HG03280 (cell line): ENCODE results near the gene FTCD.
"Not testable (repeated sequence)": the region's sequence is repeated elsewhere in the genome, so short reads cannot be mapped to it uniquely, and the experiment has no call there.

Experiments used
- ATAC-seq: cut with Tn5 transposase; IDR thresholded peaks from one replicate; pipeline ENCODE4 v1.9.1; 2021; ENCODE audit warnings: mild to moderate bottlenecking, moderate library complexity; ENCODE audit not compliant: unreplicated experiment

The FTCD gene

GRCh38 chr21:46113497-46114176 is 41.7 kb downstream of the FTCD start:
- ATAC-seq: no peak

- no peak for ATAC-seq
Measured at GRCh38 chr21:46112725-46113215, 42.6 kb downstream of the FTCD start.

DNA sequence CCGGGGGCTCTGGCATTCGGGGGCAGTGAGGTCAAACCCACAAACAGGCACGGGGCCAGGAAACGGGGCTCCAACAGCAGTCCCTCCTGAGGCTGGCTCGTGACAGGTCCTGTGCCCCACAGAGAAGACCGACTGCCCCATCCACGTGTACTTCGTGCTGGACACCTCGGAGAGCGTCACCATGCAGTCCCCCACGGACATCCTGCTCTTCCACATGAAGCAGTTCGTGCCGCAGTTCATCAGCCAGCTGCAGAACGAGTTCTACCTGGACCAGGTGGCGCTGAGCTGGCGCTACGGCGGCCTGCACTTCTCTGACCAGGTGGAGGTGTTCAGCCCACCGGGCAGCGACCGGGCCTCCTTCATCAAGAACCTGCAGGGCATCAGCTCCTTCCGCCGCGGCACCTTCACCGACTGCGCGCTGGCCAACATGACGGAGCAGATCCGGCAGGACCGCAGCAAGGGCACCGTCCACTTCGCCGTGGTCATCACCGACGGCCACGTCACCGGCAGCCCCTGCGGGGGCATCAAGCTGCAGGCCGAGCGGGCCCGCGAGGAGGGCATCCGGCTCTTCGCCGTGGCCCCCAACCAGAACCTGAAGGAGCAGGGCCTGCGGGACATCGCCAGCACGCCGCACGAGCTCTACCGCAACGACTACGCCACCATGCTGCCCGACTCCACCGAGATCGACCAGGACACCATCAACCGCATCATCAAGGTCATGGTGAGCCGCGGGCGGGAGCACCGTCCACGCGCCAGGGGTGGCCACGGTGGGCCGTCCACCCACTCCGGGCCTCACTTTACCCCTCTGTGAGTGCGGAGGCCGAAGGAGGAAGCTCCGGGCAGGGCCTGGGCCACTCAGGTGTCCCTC is 43.3 kb downstream of the FTCD start:
- ATAC-seq: no peak

DNA sequence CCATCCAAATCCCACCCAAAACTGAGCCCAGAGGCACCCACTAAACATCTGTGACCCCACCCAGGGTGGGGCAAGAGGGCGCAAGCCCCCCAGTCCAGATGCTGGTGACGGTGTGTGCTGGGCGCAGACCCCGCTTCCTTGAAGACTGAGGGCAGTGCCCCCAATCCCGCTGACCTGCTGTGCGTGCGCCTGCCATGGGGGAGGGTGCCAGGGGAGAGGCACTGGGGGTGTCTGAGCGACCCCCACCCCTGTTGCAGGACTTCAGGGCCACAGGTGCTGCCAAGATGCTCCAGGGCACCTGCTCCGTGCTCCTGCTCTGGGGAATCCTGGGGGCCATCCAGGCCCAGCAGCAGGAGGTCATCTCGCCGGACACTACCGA is 44.2 kb downstream of the FTCD start:
- ATAC-seq: no peak

- no peak for ATAC-seq
Measured at GRCh38 chr21:46110499-46111192, 44.7 kb downstream of the FTCD start.

DNA sequence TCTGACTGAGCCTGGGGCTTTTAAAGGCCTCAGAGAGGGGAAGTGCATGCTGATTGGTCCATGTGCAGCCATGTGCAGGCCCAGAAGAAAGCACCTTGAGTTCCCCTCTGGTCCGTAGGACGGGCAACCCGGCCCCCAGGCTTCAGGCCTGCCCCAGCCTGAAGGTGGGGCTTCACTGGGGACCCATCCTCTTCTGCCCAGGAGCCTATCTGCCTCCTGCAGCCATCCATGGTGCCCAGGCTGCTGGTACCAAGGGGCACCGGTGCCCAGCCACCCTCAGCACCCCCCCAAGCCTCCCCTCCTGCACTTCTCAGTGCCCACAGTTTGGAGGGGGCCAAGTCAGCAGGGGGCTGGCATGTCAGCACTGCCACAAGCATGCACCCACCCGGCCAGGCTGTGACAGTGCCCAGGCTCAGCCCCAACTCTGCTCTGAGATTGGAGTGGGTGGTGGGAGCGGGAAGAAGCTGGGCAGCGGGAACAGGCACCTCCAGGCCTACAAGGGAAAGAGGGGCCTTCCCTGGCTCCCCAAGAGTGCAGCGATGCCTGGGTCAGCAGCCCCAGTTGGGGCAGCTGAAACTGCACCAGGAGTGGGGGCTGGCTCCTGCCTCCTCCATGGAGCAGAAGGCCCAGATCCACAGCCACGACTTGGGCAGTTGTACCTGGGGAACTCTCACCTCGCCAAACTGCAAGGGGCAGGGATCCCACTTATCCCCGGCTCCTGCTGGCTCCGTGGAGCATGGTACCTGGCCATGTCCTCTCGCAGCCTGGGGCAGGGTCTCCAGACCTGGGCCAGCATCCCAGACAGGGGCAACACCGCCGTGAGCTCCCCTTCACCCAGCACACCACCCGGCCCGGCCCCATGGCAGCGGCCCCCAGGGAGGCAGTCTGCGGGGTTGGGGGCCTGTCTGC is 45.8 kb downstream of the FTCD start:
- no peak for ATAC-seq

DNA sequence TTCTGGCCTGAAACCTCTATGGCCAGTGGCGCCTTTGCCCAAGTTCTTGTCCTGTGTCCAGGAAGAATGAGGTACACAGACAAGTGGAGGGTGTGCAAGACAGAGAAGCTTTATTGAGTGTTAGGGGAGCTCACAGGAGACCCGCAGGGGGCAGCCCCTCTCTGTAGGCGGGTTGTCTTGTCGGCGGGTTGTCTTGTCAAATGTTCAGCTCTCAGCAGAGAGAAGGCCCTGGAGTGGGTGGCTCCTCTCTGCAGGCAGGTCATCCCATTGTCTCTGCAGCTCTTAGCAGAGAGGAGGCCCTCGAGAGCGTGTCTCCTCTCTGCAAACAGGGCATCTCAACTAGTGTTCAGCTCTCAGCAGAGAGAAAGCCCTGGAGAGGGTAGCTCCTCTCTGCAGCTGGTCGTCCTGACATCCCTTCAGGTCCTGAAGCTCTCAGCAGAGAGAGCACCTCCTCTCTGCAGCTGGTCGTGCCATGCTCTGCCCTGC is 46.5 kb downstream of the FTCD start:
- ATAC-seq: no peak

GRCh38 chr21:46107376-46107775 is 48.0 kb downstream of the FTCD start:
- not testable (repeated sequence) for ATAC-seq

DNA sequence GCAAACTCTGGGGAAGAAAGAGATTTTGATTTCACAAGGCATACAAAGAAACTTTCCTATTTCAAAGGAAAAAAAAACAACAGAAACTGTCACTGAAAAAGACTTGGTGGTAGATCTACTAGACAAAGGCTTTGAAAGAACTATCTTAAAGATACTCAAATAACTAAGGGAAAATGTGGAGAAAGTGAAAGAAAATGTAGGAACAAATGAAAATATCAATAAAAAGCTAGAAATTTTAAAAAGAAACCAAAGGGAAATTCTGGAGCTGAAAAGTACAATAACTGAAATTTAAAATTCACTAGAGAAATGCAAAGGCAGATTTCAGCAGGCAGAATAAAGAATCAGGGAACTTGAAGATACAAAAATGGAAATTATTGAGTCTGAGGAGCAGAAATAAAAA is 51.3 kb downstream of the FTCD start:
- ATAC-seq: no peak

GRCh38 chr21:46100906-46101305 is 54.5 kb downstream of the FTCD start:
- ATAC-seq: no peak

DNA sequence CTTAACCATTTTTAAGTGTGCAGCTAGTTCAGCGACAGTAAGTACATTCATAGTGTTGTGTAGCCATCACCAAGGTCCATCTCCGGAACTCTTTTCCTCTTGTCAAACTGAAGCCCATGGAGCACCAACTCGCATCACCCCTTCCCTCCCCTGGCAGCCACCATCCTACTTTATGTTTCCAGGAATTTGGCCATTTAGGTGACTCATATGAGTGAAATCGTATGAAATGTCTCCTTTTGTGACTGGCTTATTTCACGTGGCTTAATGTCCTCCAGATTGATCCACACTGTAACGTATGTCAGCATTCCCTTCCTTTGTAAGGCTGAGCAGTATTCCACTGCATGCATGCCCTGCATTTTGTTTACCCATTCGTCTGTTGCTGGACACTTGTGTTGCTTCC is 55.0 kb downstream of the FTCD start:
- no peak for ATAC-seq

DNA sequence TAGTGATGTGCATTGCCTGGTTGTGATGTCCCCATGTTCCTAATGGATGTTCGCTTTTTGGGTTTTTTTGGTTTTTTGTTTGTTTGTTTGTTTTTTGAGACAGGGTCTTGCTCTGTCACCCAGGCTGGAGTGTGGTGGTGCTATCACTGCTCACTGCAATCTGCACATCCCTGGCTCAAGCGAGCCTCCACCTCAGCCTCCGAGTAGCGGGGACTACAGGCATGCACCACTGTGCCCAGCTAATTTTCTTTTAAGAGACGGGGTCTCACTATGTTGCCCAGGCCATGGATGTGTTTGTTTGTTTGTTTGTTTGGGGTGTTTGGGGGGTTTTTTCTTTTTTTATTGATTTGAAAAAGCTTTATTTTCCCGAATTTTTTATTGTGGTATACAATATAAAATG is 55.4 kb downstream of the FTCD start:
- no peak for ATAC-seq

DNA sequence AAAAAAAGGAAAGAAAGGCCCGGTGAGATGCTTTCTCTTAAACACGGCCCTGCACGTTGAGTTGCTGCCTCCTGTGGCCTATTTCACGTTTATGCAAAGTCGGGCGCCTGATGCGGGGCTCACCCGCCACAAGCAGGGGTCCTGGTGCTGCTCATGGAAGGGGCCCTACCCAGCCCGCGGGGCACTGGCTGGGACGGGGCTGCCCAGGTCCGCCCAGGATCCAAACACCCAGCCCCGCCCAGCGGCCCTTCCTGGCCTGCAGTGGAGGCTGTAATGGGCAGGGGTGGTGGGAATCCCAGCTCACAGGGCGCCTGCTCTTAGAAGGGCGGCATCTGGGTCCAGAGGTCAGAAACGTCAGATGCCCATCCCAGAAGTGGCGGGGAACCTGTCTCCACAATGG is 55.9 kb downstream of the FTCD start:
- no peak for ATAC-seq

DNA sequence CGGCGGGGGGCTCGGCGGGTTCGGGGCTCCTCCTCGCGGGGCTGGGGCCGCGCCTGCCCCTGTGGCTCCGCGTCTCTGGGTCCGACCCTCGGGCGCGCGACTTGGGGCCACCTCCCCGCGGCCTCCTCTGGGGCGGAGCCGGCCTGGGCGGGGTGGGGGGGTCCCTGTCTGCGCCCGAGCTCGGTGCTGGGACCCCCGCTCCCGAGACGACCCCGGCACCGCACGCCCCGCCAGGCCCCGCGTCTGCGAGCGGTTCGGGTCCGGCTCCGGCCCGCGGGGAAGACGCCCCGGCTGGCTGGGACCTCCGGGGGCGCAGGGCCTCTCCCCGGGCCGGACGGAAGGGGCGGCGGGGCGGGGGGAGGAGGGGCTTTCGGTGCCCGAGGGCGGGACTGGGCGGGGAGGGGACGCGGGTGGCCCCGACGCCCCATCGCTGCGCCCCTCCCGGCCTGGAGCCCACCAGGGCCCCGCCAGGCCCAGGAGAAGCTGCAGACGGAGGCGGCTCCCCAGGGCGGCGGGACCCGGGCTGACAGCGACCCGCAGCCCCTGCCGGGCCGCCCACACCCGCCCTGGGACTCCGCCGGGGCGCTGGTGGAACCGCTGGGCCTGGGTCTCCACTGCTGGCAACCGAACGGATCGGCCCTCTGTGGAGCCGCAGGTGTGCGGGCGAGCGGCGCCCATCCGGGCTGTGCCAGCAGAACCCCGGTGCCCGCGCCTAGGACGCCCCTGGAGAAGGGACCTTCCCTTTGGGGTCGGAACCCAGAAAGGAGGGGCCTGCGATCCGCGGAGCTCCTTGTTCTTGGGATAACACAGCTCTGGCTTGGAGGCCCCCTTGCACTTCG is 56.9 kb downstream of the FTCD start:
- ATAC-seq: no peak

DNA sequence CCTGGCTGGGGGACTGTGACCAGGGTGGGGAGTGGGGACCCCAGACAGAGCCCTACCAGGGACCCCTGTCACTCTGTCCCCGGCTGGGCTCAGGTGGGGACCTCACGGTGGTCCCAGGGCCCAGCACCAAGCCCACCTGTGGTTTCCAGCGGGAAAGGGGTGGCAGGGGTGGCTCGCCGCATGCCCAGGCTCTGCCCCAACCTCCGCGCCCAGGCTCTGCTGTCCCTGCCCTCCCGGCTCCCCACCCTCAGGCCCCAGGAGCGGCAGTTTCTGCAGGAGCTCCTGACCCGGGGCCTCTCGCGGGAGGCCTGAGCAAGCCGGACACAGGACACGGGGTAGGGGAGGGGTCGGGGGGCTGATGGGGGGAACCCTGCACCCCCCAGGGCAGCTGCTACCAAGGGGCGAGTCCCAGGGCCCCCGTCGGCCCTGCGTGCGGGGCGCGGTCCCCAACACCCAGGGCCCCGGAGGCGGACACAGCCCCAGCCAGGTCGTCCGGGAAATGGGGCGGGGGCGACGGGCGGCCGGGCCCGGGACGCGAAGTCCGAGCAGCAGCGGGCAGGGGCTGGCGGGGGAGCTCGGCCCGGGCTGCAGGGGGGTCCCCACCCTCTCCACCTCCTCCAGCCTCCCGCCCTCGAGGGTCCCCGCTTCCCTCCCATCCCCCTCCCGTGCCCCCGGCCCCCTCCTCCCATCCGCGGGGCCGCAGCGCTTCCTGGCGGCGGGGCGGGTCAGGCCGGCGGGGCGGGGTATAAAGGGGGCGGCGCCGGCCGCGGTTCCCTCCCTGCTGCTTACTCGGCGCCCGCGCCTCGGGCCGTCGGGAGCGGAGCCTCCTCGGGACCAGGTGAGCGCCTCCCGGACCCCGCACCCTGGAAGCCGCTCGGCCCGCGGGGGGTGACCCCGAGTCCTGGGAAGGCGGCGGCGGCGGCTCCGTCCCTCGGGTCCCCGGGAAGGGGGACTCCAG is 57.8 kb downstream of the FTCD start, which contains the start of gene COL6A2:
COL6A2 (plus strand) TSS at position 777 of the 958 bp plus-strand sequence.
- no peak for ATAC-seq

DNA sequence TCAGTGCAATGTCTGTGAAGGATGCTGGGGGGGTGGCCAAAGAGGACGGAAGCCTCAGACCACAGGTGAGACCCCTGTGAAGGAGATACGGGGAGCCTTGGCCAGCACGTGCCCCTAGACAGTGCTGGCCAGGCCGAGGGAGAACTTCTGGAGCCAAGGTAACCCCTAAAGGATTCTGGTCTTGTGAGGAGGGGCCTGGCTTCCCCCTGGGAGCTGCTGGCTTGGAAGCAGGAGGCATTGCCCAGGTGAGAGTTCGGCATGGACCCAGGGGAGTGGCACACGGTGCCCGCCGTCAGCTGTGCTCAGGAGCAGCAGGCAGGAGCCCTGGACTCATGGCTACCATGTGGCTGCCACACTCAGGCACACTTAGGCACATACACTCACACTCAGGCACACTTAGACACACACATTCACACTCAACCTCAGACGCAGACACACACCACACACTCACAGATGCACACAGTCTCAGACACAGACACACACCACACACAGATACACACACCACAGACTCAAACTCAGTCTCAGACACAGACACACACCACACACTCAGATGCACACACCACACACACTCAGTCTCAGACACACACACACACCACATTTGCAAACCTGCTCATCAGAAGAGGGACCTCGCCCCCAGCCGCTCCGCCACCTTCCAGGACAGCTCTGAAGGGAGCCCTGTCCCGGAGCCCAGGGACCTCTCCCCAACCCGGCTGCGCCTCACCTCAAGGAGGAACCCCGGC is 58.6 kb downstream of the FTCD start:
- no peak for ATAC-seq

DNA sequence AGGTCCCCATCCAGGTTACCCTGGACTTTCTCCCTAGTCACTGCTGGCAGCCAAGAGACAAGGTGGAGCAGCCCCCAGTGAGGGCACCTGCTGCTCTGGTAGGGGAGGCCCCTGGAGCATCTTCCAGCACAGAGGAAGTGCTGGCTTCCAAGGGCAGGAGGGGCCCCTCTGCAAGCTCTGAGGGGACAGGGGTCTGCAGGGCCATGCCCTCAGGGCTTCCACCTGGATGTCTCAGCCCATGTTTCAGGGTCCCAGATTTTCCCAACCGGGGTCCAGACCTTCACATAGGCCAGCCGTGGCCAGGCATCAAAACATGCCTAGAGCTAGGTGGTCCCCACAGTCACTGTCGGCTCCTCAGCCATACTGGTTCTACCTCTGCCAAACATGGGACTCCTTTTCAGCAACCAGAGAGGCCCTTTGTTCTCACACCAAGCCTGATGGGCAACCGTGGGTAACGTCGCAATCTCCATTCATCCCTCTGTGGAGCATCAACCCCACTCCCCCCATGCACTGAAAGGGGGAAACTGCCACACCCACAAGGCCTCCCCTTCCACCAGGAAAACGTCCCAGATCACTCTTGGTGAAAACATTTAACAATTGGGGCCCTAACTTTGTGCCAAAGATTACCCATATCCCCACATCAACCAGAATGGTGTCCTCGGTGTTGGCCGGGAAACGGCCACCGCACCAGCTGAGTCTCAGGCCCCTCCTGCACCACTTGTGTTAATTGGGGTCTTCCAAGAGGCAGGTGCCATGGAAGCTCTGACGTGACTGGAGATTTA is 59.4 kb downstream of the FTCD start:
- ATAC-seq: no peak
